Measurements from ENCODE around the gene ANKRD49.

- no peak for TF ChIP-seq CTCF (IDR thresholded peaks at IDR 0.05)
- TF ChIP-seq POLR2A (IDR thresholded peaks at IDR 0.05) = no peak
These were observed 33.1 kb downstream of the ANKRD49 start for GRCh38 chr11:94526645-94527438.
